Measurements from ENCODE around the gene QRFP. TPM values are rescaled to one million over a fixed set of nuclear protein-coding genes. Genes with fewer than 3 reads are reported as not detected.
A peak's percentile ranks its signal among the peaks of the same experiment; 100 is the strongest.

Gene QRFP
- total RNA-seq, 1 donor from 2014 or later, result not detected

- no peak for DNase-seq
- intact Hi-C loops (cut with micrococcal nuclease), result no loop called here
- H3K27ac ChIP-seq (replicated peaks), result no peak overlapping the region
- H3K27me3 ChIP-seq (ENCODE audit: low read depth), result no peaks in the 10 kb centered on the region
- no peaks in the 10 kb centered on the region for H3K9me3 ChIP-seq (replicated peaks)
- TF ChIP-seq, protein P1, sequence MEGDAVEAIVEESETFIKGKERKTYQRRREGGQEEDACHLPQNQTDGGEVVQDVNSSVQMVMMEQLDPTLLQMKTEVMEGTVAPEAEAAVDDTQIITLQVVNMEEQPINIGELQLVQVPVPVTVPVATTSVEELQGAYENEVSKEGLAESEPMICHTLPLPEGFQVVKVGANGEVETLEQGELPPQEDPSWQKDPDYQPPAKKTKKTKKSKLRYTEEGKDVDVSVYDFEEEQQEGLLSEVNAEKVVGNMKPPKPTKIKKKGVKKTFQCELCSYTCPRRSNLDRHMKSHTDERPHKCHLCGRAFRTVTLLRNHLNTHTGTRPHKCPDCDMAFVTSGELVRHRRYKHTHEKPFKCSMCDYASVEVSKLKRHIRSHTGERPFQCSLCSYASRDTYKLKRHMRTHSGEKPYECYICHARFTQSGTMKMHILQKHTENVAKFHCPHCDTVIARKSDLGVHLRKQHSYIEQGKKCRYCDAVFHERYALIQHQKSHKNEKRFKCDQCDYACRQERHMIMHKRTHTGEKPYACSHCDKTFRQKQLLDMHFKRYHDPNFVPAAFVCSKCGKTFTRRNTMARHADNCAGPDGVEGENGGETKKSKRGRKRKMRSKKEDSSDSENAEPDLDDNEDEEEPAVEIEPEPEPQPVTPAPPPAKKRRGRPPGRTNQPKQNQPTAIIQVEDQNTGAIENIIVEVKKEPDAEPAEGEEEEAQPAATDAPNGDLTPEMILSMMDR (IDR thresholded peaks at IDR 0.05; ENCODE audit: borderline replicate concordance), result no peak
- H3K36me3 ChIP-seq, result peaks cover 44% of the 10 kb centered on the region
- H3K4me3 ChIP-seq, result no peak overlapping the region
- H3K4me1 ChIP-seq, result peaks cover 72% of the 10 kb centered on the region
These were observed 29.1 kb downstream of the QRFP start for GRCh38 chr9:130867556-130867955.

GRCh38 chr9:130866474-130866965, 30.1 kb downstream of the QRFP start:
- Histone ChIP-seq H3K27me3 (ENCODE audit: low read depth) (no peaks in the 10 kb centered on the region), H3K36me3 (peaks cover 33% of the 10 kb centered on the region), H3K4me3 (no peak overlapping the region), H3K27ac (replicated peaks) (no peak overlapping the region), H3K9me3 (replicated peaks) (no peaks in the 10 kb centered on the region), H3K4me1 (peaks cover 72% of the 10 kb centered on the region)
- TF ChIP-seq, protein P1 (IDR thresholded peaks at IDR 0.05; ENCODE audit: borderline replicate concordance), result peak; percentile 75
- intact Hi-C loops (cut with micrococcal nuclease), result no loop called here
- no peak for DNase-seq

GRCh38 chr9:130865921-130866320, 30.7 kb downstream of the QRFP start:
- peaks cover 72% of the 10 kb centered on the region for H3K4me1 ChIP-seq
- no peaks in the 10 kb centered on the region for H3K27me3 ChIP-seq (ENCODE audit: low read depth)
- no peaks in the 10 kb centered on the region for H3K9me3 ChIP-seq (replicated peaks)
- DNase-seq, result no peak
- TF ChIP-seq, protein P1 (IDR thresholded peaks at IDR 0.05; ENCODE audit: borderline replicate concordance), result no peak
- intact Hi-C loops (cut with micrococcal nuclease), result no loop called here
- no peak overlapping the region for H3K27ac ChIP-seq (replicated peaks)
- peaks cover 33% of the 10 kb centered on the region for H3K36me3 ChIP-seq
- H3K4me3 ChIP-seq, result no peak overlapping the region

- no peaks in the 10 kb centered on the region for H3K27me3 ChIP-seq (ENCODE audit: low read depth)
- peaks cover 33% of the 10 kb centered on the region for H3K36me3 ChIP-seq
- peaks cover 72% of the 10 kb centered on the region for H3K4me1 ChIP-seq
- H3K9me3 ChIP-seq (replicated peaks), result no peaks in the 10 kb centered on the region
- TF ChIP-seq, protein P1 (IDR thresholded peaks at IDR 0.05; ENCODE audit: borderline replicate concordance), result no peak
- H3K4me3 ChIP-seq, result no peak overlapping the region
- intact Hi-C loops (cut with micrococcal nuclease), result loop anchor here (5.0 kb wide), 1 partner anchor 157 kb away; no protein-coding TSS in a partner anchor
- DNase-seq, result no peak
- no peak overlapping the region for H3K27ac ChIP-seq (replicated peaks)
These were observed 32.1 kb downstream of the QRFP start for GRCh38 chr9:130864541-130864940.

DNA sequence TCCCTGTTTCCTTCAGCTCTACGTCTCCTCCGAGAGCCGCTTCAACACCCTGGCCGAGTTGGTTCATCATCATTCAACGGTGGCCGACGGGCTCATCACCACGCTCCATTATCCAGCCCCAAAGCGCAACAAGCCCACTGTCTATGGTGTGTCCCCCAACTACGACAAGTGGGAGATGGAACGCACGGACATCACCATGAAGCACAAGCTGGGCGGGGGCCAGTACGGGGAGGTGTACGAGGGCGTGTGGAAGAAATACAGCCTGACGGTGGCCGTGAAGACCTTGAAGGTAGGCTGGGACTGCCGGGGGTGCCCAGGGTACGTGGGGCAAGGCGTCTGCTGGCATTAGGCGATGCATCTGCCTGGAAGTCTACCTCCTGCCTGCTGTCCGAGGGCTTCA, 33.9 kb downstream of the QRFP start:
- Histone ChIP-seq H3K27ac (replicated peaks) (peak overlapping the region; percentile 76), H3K27me3 (ENCODE audit: low read depth) (no peaks in the 10 kb centered on the region), H3K4me1 (peaks cover 75% of the 10 kb centered on the region), H3K36me3 (peaks cover 30% of the 10 kb centered on the region), H3K4me3 (no peak overlapping the region), H3K9me3 (replicated peaks) (no peaks in the 10 kb centered on the region)
- DNase-seq, result no peak
- TF ChIP-seq, protein P1 (IDR thresholded peaks at IDR 0.05; ENCODE audit: borderline replicate concordance), result no peak
- intact Hi-C loops (cut with micrococcal nuclease), result loop anchor here (5.0 kb wide), 1 partner anchor 155 kb away; no protein-coding TSS in a partner anchor
